Measurements from ENCODE around the gene TRIP13.

DNA sequence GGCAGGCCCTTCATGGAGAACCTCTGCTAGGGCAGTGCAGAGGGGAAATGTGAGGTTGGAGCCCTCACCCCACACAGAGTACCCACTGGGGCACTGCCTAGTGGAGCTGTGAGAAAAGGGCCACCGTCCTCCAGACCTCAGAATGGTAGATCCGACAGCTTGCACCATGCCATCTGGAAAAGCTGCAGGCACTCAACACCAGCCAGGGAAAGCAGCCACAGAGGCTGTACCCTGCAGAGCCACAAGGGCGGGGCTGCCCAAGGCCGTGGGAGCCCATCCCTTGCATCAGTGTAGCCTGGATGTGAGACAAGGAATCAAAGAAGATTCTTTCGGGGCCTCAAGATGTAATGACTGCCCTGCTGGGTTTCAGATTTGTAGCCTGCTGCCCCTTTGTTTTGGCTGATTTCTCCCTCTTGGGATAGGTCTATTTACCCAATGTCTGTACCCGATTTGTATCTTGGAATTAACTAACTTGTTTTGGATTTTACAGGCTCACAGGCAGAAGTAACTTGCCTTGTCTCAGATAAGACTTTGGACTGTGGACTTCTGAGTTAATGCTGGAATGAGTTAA lies 25.3 kb upstream of the TRIP13 start:
- no peak for TF ChIP-seq FOSL1 (tag; conservative IDR thresholded peaks at IDR 0.05)
- TF ChIP-seq, protein P1, sequence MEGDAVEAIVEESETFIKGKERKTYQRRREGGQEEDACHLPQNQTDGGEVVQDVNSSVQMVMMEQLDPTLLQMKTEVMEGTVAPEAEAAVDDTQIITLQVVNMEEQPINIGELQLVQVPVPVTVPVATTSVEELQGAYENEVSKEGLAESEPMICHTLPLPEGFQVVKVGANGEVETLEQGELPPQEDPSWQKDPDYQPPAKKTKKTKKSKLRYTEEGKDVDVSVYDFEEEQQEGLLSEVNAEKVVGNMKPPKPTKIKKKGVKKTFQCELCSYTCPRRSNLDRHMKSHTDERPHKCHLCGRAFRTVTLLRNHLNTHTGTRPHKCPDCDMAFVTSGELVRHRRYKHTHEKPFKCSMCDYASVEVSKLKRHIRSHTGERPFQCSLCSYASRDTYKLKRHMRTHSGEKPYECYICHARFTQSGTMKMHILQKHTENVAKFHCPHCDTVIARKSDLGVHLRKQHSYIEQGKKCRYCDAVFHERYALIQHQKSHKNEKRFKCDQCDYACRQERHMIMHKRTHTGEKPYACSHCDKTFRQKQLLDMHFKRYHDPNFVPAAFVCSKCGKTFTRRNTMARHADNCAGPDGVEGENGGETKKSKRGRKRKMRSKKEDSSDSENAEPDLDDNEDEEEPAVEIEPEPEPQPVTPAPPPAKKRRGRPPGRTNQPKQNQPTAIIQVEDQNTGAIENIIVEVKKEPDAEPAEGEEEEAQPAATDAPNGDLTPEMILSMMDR (IDR thresholded peaks at IDR 0.05 in 2 of 3, conservative IDR thresholded peaks at IDR 0.05 in 1 of 3; ENCODE audit: insufficient read depth in 2 of 3, low read depth in 1 of 3, low read length in 3 of 3) = no peak
- no peak for TF ChIP-seq FOXM1 (IDR thresholded peaks at IDR 0.05; ENCODE audit: low read depth)
- no peak for TF ChIP-seq FOXM1 (CRISPR knock-in tag; IDR thresholded peaks at IDR 0.05; ENCODE audit: low read depth)
- no peak for TF ChIP-seq NFIC (IDR thresholded peaks at IDR 0.05)
- no peak for TF ChIP-seq ELF2 (CRISPR knock-in tag; IDR thresholded peaks at IDR 0.05)
- no peak for TF ChIP-seq EZH2 (IDR thresholded peaks at IDR 0.05; ENCODE audit: borderline replicate concordance, low read depth, low read length)
- TF ChIP-seq, protein P2, sequence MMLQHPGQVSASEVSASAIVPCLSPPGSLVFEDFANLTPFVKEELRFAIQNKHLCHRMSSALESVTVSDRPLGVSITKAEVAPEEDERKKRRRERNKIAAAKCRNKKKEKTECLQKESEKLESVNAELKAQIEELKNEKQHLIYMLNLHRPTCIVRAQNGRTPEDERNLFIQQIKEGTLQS (IDR thresholded peaks at IDR 0.05) = no peak
- TF ChIP-seq, protein P2 (CRISPR knock-in tag; conservative IDR thresholded peaks at IDR 0.05) = no peak

Measured in K562 (cell line).